ENCODE data around the gene TNNI3K.

Gene TNNI3K

DNA sequence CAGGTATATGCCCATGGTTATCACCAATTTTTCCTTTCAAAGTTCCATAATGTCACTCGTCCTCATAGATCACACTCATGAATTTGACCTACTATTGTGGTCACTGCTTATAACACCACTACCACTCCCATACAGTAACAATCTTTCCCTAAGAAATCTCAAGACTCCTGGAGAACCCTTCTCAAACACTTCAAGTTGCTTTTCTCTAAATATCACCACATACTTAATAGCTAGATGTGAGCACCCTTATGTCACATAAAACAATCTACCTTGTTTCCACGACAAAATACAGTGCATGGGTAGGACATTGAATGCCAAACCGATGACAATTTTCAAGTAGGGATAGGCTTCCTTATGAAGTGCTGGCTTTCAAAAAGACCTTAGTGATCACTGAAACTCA, 172.7 kb downstream of the TNNI3K start:
- no peak for TF ChIP-seq CTCF (IDR thresholded peaks at IDR 0.05; ENCODE audit: insufficient read depth, low read length, poor library complexity, severe bottlenecking)
- H3K36me3 ChIP-seq (ENCODE audit: control insufficient read depth, insufficient read depth, low read length) = no peaks in the 10 kb centered on the region
- no peaks in the 10 kb centered on the region for H3K27me3 ChIP-seq (replicated peaks; ENCODE audit: control insufficient read depth, insufficient read depth, low read length)
- DNase-seq (ENCODE audit: extremely low read depth, insufficient read length) = no peak
- no peak overlapping the region for H3K4me3 ChIP-seq (replicated peaks; ENCODE audit: low read depth, low read length)

DNA sequence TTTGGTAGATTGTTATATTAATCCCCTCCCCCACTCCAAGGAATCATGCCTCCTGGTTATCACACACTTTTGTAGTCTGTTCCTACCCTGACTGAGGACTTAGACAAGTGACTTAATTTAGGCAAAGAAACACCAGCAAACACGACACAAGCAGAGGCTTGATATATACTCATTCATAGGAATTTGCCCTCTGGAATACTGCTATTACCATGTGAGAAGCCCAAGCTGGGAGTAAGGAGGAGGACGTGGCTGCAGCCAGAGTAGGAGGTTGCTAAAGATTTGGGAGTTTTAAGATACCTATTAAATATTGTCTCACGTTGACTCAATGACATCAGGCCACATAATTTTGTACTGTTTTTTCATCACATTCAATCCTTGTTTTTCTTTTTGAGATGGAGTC, 177.1 kb downstream of the TNNI3K start:
- Histone ChIP-seq H3K27me3 (replicated peaks; ENCODE audit: control insufficient read depth, insufficient read depth, low read length) (no peaks in the 10 kb centered on the region), H3K36me3 (ENCODE audit: control insufficient read depth, insufficient read depth, low read length) (no peaks in the 10 kb centered on the region), H3K4me3 (replicated peaks; ENCODE audit: low read depth, low read length) (no peak overlapping the region)
- DNase-seq (ENCODE audit: extremely low read depth, insufficient read length) = no peak
- no peak for TF ChIP-seq CTCF (IDR thresholded peaks at IDR 0.05; ENCODE audit: insufficient read depth, low read length, poor library complexity, severe bottlenecking)

DNA sequence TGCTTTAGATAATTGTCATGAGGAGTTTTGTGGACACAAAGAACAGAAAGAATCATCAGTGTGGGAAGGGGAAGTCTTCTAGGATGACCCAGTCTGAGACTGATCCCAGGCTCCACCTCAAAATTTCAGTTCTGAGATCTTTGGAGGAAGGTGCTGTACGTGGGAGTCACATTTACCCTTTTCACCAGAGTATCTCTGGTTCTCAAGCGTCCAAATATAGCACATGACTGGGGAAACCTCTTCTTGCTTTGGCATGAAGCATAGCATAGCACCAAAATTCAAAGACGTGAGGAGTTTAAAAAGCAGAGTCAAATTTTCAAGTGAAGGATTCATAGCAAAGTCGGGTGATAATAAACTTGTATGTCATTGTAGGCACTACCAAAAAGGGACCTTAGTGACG, 180.7 kb downstream of the TNNI3K start:
- TF ChIP-seq CTCF (IDR thresholded peaks at IDR 0.05; ENCODE audit: insufficient read depth, low read length, poor library complexity, severe bottlenecking) = no peak
- Histone ChIP-seq H3K27me3 (replicated peaks; ENCODE audit: control insufficient read depth, insufficient read depth, low read length) (no peaks in the 10 kb centered on the region), H3K4me3 (replicated peaks; ENCODE audit: low read depth, low read length) (no peak overlapping the region), H3K36me3 (ENCODE audit: control insufficient read depth, insufficient read depth, low read length) (no peaks in the 10 kb centered on the region)
- DNase-seq (ENCODE audit: extremely low read depth, insufficient read length) = no peak

DNA sequence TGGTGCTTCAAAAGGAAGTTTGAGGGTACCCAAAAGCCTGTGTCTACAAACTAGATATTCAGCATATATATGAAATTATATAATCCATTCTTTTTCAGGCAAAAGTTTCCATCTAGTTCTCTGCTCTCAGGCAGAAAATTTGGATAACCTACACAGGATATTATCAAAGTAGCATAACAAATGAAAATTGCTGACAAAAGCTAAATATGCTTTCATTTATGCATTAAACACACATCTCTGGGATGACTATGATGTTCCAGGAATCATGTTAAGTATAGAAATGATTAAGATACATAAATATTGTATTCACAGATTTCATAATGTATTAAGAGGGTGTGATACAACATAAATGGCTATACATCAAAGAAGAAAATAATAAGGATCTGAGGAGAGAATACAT, 184.4 kb downstream of the TNNI3K start:
- H3K27me3 ChIP-seq (replicated peaks; ENCODE audit: control insufficient read depth, insufficient read depth, low read length) = no peaks in the 10 kb centered on the region
- H3K4me3 ChIP-seq (replicated peaks; ENCODE audit: low read depth, low read length) = no peak overlapping the region
- DNase-seq (ENCODE audit: extremely low read depth, insufficient read length) = no peak
- no peak for TF ChIP-seq CTCF (IDR thresholded peaks at IDR 0.05; ENCODE audit: insufficient read depth, low read length, poor library complexity, severe bottlenecking)
- no peaks in the 10 kb centered on the region for H3K36me3 ChIP-seq (ENCODE audit: control insufficient read depth, insufficient read depth, low read length)

GRCh38 chr1:74420467-74420866, 185.3 kb downstream of the TNNI3K start:
- no peak for DNase-seq (ENCODE audit: extremely low read depth, insufficient read length)
- H3K4me3 ChIP-seq (replicated peaks; ENCODE audit: low read depth, low read length) = no peak overlapping the region
- H3K36me3 ChIP-seq (ENCODE audit: control insufficient read depth, insufficient read depth, low read length) = no peaks in the 10 kb centered on the region
- no peaks in the 10 kb centered on the region for H3K27me3 ChIP-seq (replicated peaks; ENCODE audit: control insufficient read depth, insufficient read depth, low read length)
- no peak for TF ChIP-seq CTCF (IDR thresholded peaks at IDR 0.05; ENCODE audit: insufficient read depth, low read length, poor library complexity, severe bottlenecking)
